Neural progenitor cell (in vitro differentiated cells): ENCODE results near the gene MAN1A2. TPM values are rescaled to one million over a fixed set of nuclear protein-coding genes. Genes with fewer than 3 reads are reported as not detected.

Experiments used
- DNase-seq: peaks from one replicate; pipeline ENCODE4 v3.0.0-alpha.2; 2016; ENCODE audit warnings: low spot score
- H2AFZ ChIP-seq: fragments of 200-600 bp; sonication (generic); replicated peaks from 2 replicates; pipeline ENCODE4 v1.6.1; 2016; ENCODE audit warnings: antibody characterized with exemption
- H3F3A ChIP-seq: fragments of 200-600 bp; sonication (generic); 2 replicates; pipeline ENCODE4 v1.6.1; 2016; ENCODE audit warnings: antibody characterized with exemption, low read depth
- H3K27ac ChIP-seq: fragments of 200-600 bp; sonication (generic); 2 replicates; pipeline ENCODE4 v1.5.1; 2016; ENCODE audit warnings: mild to moderate bottlenecking
- H3K27me3 ChIP-seq: fragments of 200-600 bp; sonication (generic); 2 replicates; pipeline ENCODE4 v1.6.1; 2016; ENCODE audit warnings: mild to moderate bottlenecking, moderate library complexity
- H3K36me3 ChIP-seq: fragments of 200-600 bp; sonication (generic); 2 replicates; pipeline ENCODE4 v1.5.1; 2016
- H3K4me1 ChIP-seq: fragments of 200-600 bp; sonication (generic); 2 replicates; pipeline ENCODE4 v1.6.1; 2016; ENCODE audit warnings: mixed run types
- H3K4me2 ChIP-seq: fragments of 200-600 bp; sonication (generic); 2 replicates; pipeline ENCODE4 v1.6.1; 2016
- H3K4me3 ChIP-seq: fragments of 200-600 bp; sonication (generic); 2 replicates; pipeline ENCODE4 v1.5.1; 2016
- H3K79me2 ChIP-seq: fragments of 200-600 bp; sonication (generic); 2 replicates; pipeline ENCODE4 v1.6.1; 2016; ENCODE audit warnings: low read depth
- H3K9ac ChIP-seq: fragments of 200-600 bp; sonication (generic); 2 replicates; pipeline ENCODE4 v1.6.1; 2016
- H3K9me3 ChIP-seq: fragments of 200-600 bp; sonication (generic); 2 replicates; pipeline ENCODE4 v1.5.1; 2016; ENCODE audit warnings: low read depth
- H4K20me1 ChIP-seq: fragments of 200-600 bp; sonication (generic); 2 replicates; pipeline ENCODE4 v1.6.1; 2016; ENCODE audit warnings: low read depth
- H3K27ac Mint-ChIP-seq: 3 replicates; pipeline ENCODE4 v1.8.0; 2021; ENCODE audit warnings: mixed read lengths
- H3K27me3 Mint-ChIP-seq: 2 replicates; pipeline ENCODE4 v1.8.0; 2022; ENCODE audit warnings: low read depth, mild to moderate bottlenecking, inconsistent platforms, moderate library complexity, mixed read lengths; ENCODE audit not compliant: insufficient read depth
- H3K36me3 Mint-ChIP-seq: 3 replicates; pipeline ENCODE4 v1.8.0; 2021; ENCODE audit warnings: mixed read lengths
- H3K4me1 Mint-ChIP-seq: 3 replicates; pipeline ENCODE4 v1.8.0; 2021; ENCODE audit warnings: mixed read lengths
- H3K4me3 Mint-ChIP-seq: 3 replicates; pipeline ENCODE4 v1.8.0; 2021; ENCODE audit warnings: mild to moderate bottlenecking, moderate library complexity, mixed read lengths
- H3K9me3 Mint-ChIP-seq: 3 replicates; pipeline ENCODE4 v1.8.0; 2020; ENCODE audit warnings: mixed read lengths
- CTCF ChIP-seq: fragments of 200-600 bp; sonication (generic); IDR thresholded peaks from 2 replicates; pipeline ENCODE4 v1.5.1; 2017; ENCODE audit warnings: antibody characterized with exemption, mild to moderate bottlenecking
- EZH2 ChIP-seq: fragments of 200-600 bp; sonication (generic); IDR thresholded peaks from 2 replicates; pipeline ENCODE4 v1.6.1; 2017; ENCODE audit warnings: antibody characterized with exemption, mild to moderate bottlenecking, moderate library complexity
- EZH2phosphoT487 ChIP-seq: fragments of 200-600 bp; sonication (generic); IDR thresholded peaks from 2 replicates; pipeline ENCODE4 v1.6.1; 2017; ENCODE audit warnings: antibody characterized with exemption
- total RNA-seq: library from RNA; depleted of rRNA; stranded (reverse); fragments of >200 nt; gene quantifications from 2 replicates; pipeline ENCODE4 v1.2.3, GENCODE V29; 2015; ENCODE audit warnings: low replicate concordance

The MAN1A2 gene
- total RNA-seq, 1 donor from 2014 or later = 28.6 TPM

GRCh38 chr1:117403597-117403996 lies 36.3 kb downstream of the MAN1A2 start:
- DNase-seq = no peak
- H3K4me1 ChIP-seq = no peaks in the 10 kb centered on the region
- Mint-ChIP-seq H3K4me1 (no peaks in the 10 kb centered on the region), H3K4me3 (no peak overlapping the region), H3K9me3 (peaks cover 12% of the 10 kb centered on the region), H3K27ac (no peak overlapping the region), H3K36me3 (peaks cover 27% of the 10 kb centered on the region), H3K27me3 (no peaks in the 10 kb centered on the region)
- no peaks in the 10 kb centered on the region for H3K27me3 ChIP-seq
- no peak overlapping the region for H3K4me3 ChIP-seq
- no peak overlapping the region for H3K27ac ChIP-seq
- TF ChIP-seq EZH2 (no peak), CTCF (no peak), EZH2phosphoT487 (no peak)
- no peaks in the 10 kb centered on the region for H4K20me1 ChIP-seq
- no peak overlapping the region for H3K4me2 ChIP-seq
- no peaks in the 10 kb centered on the region for H3F3A ChIP-seq
- H3K9me3 ChIP-seq = peaks cover 12% of the 10 kb centered on the region
- H3K79me2 ChIP-seq = peaks cover 30% of the 10 kb centered on the region
- H3K36me3 ChIP-seq = peaks cover 14% of the 10 kb centered on the region
- H3K9ac ChIP-seq = no peak overlapping the region
- H2AFZ ChIP-seq = no peak overlapping the region

- H3K4me3 ChIP-seq = no peak overlapping the region
- H3K36me3 ChIP-seq = peaks cover 15% of the 10 kb centered on the region
- no peaks in the 10 kb centered on the region for H3K27me3 Mint-ChIP-seq
- H3K4me1 ChIP-seq = no peaks in the 10 kb centered on the region
- no peak overlapping the region for H3K4me3 Mint-ChIP-seq
- H3K4me2 ChIP-seq = no peak overlapping the region
- no peaks in the 10 kb centered on the region for H3K4me1 Mint-ChIP-seq
- H3F3A ChIP-seq = no peaks in the 10 kb centered on the region
- no peaks in the 10 kb centered on the region for H4K20me1 ChIP-seq
- peaks cover 9% of the 10 kb centered on the region for H3K9me3 Mint-ChIP-seq
- no peak for DNase-seq
- peaks cover 17% of the 10 kb centered on the region for H3K79me2 ChIP-seq
- H3K9ac ChIP-seq = no peak overlapping the region
- no peak for TF ChIP-seq EZH2
- no peak for TF ChIP-seq EZH2phosphoT487
- no peak for TF ChIP-seq CTCF
- H3K36me3 Mint-ChIP-seq = peaks cover 28% of the 10 kb centered on the region
- H3K9me3 ChIP-seq = peaks cover 12% of the 10 kb centered on the region
- H3K27me3 ChIP-seq = no peaks in the 10 kb centered on the region
- H2AFZ ChIP-seq = no peak overlapping the region
- H3K27ac Mint-ChIP-seq = no peak overlapping the region
- H3K27ac ChIP-seq = no peak overlapping the region
Observed at GRCh38 chr1:117405042-117405441, 37.8 kb downstream of the MAN1A2 start.

- H3K36me3 Mint-ChIP-seq = peaks cover 15% of the 10 kb centered on the region
- no peak for TF ChIP-seq EZH2phosphoT487
- TF ChIP-seq EZH2 = no peak
- no peak for TF ChIP-seq CTCF
- no peak overlapping the region for H3K4me3 Mint-ChIP-seq
- H3K9me3 Mint-ChIP-seq = no peaks in the 10 kb centered on the region
- no peak overlapping the region for H3K27ac Mint-ChIP-seq
- Histone ChIP-seq H3K4me3 (no peak overlapping the region), H3K36me3 (peaks cover 4% of the 10 kb centered on the region), H3K9me3 (no peaks in the 10 kb centered on the region), H3K27me3 (no peaks in the 10 kb centered on the region), H3K4me1 (no peaks in the 10 kb centered on the region), H3K27ac (no peak overlapping the region), H3K9ac (no peak overlapping the region), H4K20me1 (no peaks in the 10 kb centered on the region), H2AFZ (no peak overlapping the region), H3F3A (no peaks in the 10 kb centered on the region), H3K79me2 (no peaks in the 10 kb centered on the region), H3K4me2 (no peak overlapping the region)
- H3K27me3 Mint-ChIP-seq = no peaks in the 10 kb centered on the region
- no peaks in the 10 kb centered on the region for H3K4me1 Mint-ChIP-seq
- DNase-seq = no peak
Observed at GRCh38 chr1:117412472-117412871, 45.2 kb downstream of the MAN1A2 start.

- no peak overlapping the region for H2AFZ ChIP-seq
- no peak overlapping the region for H3K9ac ChIP-seq
- no peaks in the 10 kb centered on the region for H3K79me2 ChIP-seq
- H3K4me3 ChIP-seq = no peak overlapping the region
- H3K36me3 ChIP-seq = peaks cover 4% of the 10 kb centered on the region
- no peaks in the 10 kb centered on the region for H4K20me1 ChIP-seq
- Mint-ChIP-seq H3K27ac (no peak overlapping the region), H3K36me3 (peaks cover 11% of the 10 kb centered on the region), H3K9me3 (no peaks in the 10 kb centered on the region), H3K4me1 (no peaks in the 10 kb centered on the region), H3K4me3 (no peak overlapping the region), H3K27me3 (no peaks in the 10 kb centered on the region)
- no peaks in the 10 kb centered on the region for H3K9me3 ChIP-seq
- no peak overlapping the region for H3K4me2 ChIP-seq
- DNase-seq = no peak
- H3K27ac ChIP-seq = no peak overlapping the region
- TF ChIP-seq CTCF (no peak), EZH2 (no peak), EZH2phosphoT487 (no peak)
- H3K4me1 ChIP-seq = no peaks in the 10 kb centered on the region
- H3K27me3 ChIP-seq = no peaks in the 10 kb centered on the region
- no peaks in the 10 kb centered on the region for H3F3A ChIP-seq
Observed at GRCh38 chr1:117413412-117413811, 46.2 kb downstream of the MAN1A2 start.
